Ascending aorta (tissue), 2 donors: ENCODE measurements around the gene SMCO4. TPM values are rescaled to one million over a fixed set of nuclear protein-coding genes. Genes with fewer than 3 reads are reported as not detected.

ENCODE experiments used
- DNase-seq, 2 donors: peaks; one replicate each; pipeline ENCODE4 v3.0.0-alpha.2; 2019; ENCODE audit warnings: low spot score in 2 of 2
- H3K27ac ChIP-seq, 2 donors: fragments of 200-600 bp; sonication (generic); one replicate each; pipeline ENCODE4 v1.5.1; 2016 to 2017; ENCODE audit warnings: mild to moderate bottlenecking in 1 of 2
- H3K27me3 ChIP-seq: fragments of 200-600 bp; sonication (generic); one replicate; pipeline ENCODE4 v1.5.1; 2017
- H3K36me3 ChIP-seq, 2 donors: fragments of 200-600 bp; sonication (generic); one replicate each; pipeline ENCODE4 v1.5.1; 2016
- H3K4me1 ChIP-seq, 2 donors: fragments of 200-600 bp; sonication (generic); one replicate each; pipeline ENCODE4 v1.5.1; 2016 to 2017; ENCODE audit warnings: mild to moderate bottlenecking in 1 of 2
- H3K4me3 ChIP-seq, 2 donors: fragments of 200-600 bp; sonication (generic); one replicate each; pipeline ENCODE4 v1.5.1; 2016 to 2017; ENCODE audit warnings: mild to moderate bottlenecking in 1 of 2
- H3K9me3 ChIP-seq, 2 donors: fragments of 200-600 bp; sonication (generic); one replicate each; pipeline ENCODE4 v1.5.1; 2016
- intact Hi-C: fragments of 100-400 bp; cut with DNase I; formaldehyde crosslinking; loops from one replicate; pipeline ENCODE4 v1.15.1; 2023
- total RNA-seq: library from RNA; depleted of rRNA; stranded (reverse); fragments of >200 nt; gene quantifications from one replicate; pipeline ENCODE4 v1.1.0, GENCODE V29; 2016
- TF ChIP-seq, protein P1 (sequence below), 3 experiments: fragments of 200-600 bp in 2 of 3; fragments of 450-650 bp in 1 of 3; sonication (generic) in 2 of 3; IDR thresholded peaks; one replicate each; pipeline ENCODE4 v1.5.1; 2016 to 2019; ENCODE audit warnings: antibody characterized with exemption in 3 of 3, mild to moderate bottlenecking in 1 of 3, moderate library complexity in 1 of 3

SMCO4 gene
- total RNA-seq, 1 donor from 2014 or later = 89.2 TPM

DNA sequence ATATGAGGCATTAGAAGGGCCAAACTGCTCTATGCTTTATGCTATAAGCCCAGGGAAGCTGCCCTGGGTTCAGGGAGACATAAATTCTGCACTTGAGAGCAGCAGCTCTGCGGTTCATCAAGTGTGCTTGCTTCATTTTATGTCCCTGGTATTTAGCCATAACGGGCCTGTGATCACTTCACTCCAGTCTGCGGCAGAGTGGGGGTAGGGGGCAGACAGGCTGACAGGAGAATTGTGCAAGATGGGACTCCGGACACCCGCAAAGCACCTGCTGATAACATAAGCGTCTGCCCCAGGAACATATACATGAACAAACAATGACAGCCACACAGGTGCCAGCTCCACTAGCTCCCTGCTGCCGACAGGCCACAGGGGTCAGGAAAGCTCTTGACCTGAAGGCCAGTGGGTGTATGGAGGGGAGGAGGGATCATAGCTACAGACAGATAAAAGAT, 56.1 kb downstream of the SMCO4 start:
- TF ChIP-seq, protein P1, sequence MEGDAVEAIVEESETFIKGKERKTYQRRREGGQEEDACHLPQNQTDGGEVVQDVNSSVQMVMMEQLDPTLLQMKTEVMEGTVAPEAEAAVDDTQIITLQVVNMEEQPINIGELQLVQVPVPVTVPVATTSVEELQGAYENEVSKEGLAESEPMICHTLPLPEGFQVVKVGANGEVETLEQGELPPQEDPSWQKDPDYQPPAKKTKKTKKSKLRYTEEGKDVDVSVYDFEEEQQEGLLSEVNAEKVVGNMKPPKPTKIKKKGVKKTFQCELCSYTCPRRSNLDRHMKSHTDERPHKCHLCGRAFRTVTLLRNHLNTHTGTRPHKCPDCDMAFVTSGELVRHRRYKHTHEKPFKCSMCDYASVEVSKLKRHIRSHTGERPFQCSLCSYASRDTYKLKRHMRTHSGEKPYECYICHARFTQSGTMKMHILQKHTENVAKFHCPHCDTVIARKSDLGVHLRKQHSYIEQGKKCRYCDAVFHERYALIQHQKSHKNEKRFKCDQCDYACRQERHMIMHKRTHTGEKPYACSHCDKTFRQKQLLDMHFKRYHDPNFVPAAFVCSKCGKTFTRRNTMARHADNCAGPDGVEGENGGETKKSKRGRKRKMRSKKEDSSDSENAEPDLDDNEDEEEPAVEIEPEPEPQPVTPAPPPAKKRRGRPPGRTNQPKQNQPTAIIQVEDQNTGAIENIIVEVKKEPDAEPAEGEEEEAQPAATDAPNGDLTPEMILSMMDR (IDR thresholded peaks at IDR 0.05) = no peak
- H3K27ac ChIP-seq = no peak overlapping the region
- no peak for DNase-seq

DNA sequence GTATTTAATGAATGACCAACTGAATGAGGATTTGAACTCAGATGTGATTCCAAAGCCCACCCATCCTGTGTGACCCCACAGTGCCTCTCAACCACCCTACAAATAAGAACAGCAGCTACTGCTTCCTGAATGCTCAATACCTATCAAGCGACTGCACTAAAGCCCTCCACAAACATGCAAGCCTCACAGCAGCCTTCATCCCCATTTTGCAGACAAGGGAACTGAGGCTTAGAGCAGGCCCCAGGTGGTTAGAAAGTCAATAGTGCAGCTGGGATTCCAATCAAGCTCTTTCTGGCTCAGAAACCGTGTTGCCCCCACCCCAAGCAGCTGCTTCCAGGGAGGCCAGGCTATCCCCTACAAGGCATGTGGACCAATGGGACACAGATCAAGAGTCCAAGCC, 57.2 kb downstream of the SMCO4 start:
- no peak overlapping the region for H3K4me3 ChIP-seq
- intact Hi-C loops = loop anchor here (10.0 kb wide), 1 partner anchor 139 kb away; no protein-coding TSS in a partner anchor
- H3K27me3 ChIP-seq = no peaks in the 10 kb centered on the region
- no peak overlapping the region for H3K27ac ChIP-seq
- peaks cover 0 to 10% of the 10 kb centered on the region in 2 donors for H3K36me3 ChIP-seq
- no peaks in the 10 kb centered on the region for H3K9me3 ChIP-seq
- no peaks in the 10 kb centered on the region for H3K4me1 ChIP-seq
- no peak for DNase-seq
- TF ChIP-seq, protein P1 (IDR thresholded peaks at IDR 0.05) = no peak

More for the DNA sequence above, 56.1 kb downstream of the SMCO4 start:
- Histone ChIP-seq H3K4me1 (no peaks in the 10 kb centered on the region), H3K36me3 (peaks cover 0 to 10% of the 10 kb centered on the region in 2 donors), H3K9me3 (no peaks in the 10 kb centered on the region), H3K4me3 (no peak overlapping the region), H3K27me3 (no peaks in the 10 kb centered on the region)
- intact Hi-C loops = loop anchor here (10.0 kb wide), 1 partner anchor 138 kb away; no protein-coding TSS in a partner anchor

DNA sequence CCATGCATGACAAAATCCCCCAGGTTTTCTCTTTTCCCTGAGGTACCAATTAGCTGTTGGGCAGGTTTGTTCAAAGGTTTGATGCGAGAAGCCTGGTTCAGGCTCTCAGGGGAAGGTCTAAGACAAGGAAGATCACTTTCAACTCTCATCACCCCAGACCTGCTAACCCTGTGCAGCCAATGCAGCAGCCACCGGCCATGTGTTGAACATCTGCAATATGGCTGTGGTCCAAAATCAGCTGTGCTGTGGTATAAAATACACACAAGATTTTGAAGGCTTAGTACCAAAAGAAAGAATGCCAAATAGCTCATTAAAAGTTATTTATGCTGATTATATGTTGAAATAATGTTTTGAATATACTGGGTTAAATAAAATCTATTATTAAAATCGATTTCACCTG, 58.5 kb downstream of the SMCO4 start:
- DNase-seq = no peak
- no peaks in the 10 kb centered on the region for H3K4me1 ChIP-seq
- intact Hi-C loops = loop anchor here (10.0 kb wide), 1 partner anchor 140 kb away; no protein-coding TSS in a partner anchor
- H3K27me3 ChIP-seq = no peaks in the 10 kb centered on the region
- H3K4me3 ChIP-seq = no peak overlapping the region
- no peak overlapping the region for H3K27ac ChIP-seq
- TF ChIP-seq, protein P1 (IDR thresholded peaks at IDR 0.05) = no peak
- no peaks in the 10 kb centered on the region for H3K9me3 ChIP-seq
- H3K36me3 ChIP-seq = peaks cover 0 to 10% of the 10 kb centered on the region in 2 donors

DNA sequence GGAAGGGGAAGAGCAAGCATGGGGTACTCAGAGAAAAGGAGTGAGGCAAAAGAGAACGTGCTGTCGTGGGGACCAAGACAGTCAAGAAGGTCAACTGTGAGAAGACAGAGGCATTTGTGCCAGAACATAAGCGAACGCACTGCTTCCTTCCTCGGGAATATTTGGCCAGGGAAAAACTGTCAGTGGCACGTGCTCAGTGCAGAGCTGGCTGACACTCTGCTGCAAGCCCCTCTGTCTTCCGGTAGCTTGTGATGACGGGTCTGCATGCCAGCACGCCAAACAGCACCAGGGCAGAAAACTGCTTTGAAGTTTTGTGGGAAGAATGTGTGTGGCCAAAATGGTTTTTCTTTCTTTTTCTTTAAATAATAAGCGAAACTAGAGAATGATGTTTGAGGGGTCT, 60.6 kb downstream of the SMCO4 start:
- TF ChIP-seq, protein P1 (IDR thresholded peaks at IDR 0.05) = no peak
- Histone ChIP-seq H3K4me3 (no peak overlapping the region), H3K9me3 (no peaks in the 10 kb centered on the region), H3K27me3 (no peaks in the 10 kb centered on the region), H3K27ac (no peak overlapping the region), H3K36me3 (peaks cover 7 to 17% of the 10 kb centered on the region in 2 donors), H3K4me1 (no peaks in the 10 kb centered on the region)
- intact Hi-C loops = loop anchor here (10.0 kb wide), 1 partner anchor 142 kb away; no protein-coding TSS in a partner anchor
- no peak for DNase-seq

DNA sequence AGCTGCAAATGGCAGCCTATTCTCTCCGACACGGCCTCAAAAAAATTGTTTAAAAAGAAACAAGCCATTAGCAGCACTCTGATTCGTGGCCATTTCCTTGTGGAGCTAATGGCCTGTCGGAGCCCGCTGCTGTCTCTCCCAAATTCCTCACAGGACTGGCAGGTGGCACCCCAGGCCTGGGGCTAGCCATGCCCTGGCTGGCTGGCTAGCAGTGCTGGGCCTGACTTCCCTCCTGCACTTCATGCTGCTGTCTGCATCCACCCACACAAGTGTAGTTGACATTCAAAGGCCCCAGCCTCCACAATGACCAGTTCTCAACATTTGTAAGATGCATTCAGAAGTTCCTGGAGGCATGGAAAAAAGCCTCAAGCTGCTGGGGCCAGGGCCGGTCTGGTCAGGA, 61.5 kb downstream of the SMCO4 start:
- Histone ChIP-seq H3K27ac (no peak overlapping the region), H3K4me1 (no peaks in the 10 kb centered on the region), H3K4me3 (no peak overlapping the region), H3K9me3 (no peaks in the 10 kb centered on the region), H3K27me3 (no peaks in the 10 kb centered on the region), H3K36me3 (peaks cover 7 to 17% of the 10 kb centered on the region in 2 donors)
- intact Hi-C loops = loop anchor here (10.0 kb wide), 1 partner anchor 143 kb away; no protein-coding TSS in a partner anchor
- TF ChIP-seq, protein P1 (IDR thresholded peaks at IDR 0.05) = peak in 1 of 3 experiments; percentile 15
- DNase-seq = no peak
